CD4-positive, alpha-beta T cell treated with Interleukin-17A for 4 hours (primary cell): ENCODE results near the gene TEX26.

Source experiments
- DNase-seq: peaks from one replicate; pipeline ENCODE4 v3.0.0-alpha.2; 2020; ENCODE audit warnings: mixed read lengths

TEX26 gene

GRCh38 chr13:30932481-30933353 is at the start of gene TEX26:
TSS of gene TEX26 (plus strand) at chr13:30932656. CDS start at chr13:30932716, 60 bp downstream.
- no peak for DNase-seq

DNA sequence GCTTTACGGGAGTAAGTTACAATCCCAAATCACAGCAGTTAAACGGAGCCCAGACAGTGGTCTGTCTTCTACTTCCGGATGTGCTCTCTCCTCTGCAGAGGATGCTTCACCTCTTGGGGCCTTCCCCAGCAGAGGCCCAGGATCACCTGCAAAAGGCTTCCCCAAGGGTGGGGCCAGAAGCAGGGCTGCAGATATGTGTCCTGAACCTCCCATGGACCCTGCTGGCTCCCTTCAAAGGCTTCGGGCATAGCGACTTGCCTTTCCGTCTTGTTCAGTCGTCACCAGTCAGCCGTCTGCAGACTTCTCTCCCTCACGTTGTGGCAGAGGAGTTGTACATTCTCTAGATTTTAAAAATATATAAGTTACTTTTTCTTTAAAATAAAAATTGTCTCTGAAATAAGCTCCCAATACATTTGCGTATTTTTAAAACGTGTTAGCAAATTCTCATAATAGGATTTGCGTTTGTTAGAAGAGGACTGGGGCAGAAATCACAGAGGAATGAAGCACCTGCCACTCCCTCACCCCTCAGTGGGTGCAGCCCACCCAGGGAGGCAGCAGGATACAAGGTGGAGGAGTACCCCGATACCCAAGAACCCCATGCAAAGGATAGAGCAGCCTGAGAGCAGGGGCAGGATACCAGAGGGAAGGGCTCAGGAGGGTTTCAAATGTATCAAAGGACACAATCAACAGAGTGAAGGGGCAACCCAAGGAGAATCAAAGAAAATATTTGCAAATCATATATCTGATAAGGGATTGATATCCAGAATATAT is 49.3 kb upstream of the TEX26 start:
- DNase-seq = no peak

GRCh38 chr13:30884543-30884942 is 47.9 kb upstream of the TEX26 start:
- DNase-seq = no peak

DNA sequence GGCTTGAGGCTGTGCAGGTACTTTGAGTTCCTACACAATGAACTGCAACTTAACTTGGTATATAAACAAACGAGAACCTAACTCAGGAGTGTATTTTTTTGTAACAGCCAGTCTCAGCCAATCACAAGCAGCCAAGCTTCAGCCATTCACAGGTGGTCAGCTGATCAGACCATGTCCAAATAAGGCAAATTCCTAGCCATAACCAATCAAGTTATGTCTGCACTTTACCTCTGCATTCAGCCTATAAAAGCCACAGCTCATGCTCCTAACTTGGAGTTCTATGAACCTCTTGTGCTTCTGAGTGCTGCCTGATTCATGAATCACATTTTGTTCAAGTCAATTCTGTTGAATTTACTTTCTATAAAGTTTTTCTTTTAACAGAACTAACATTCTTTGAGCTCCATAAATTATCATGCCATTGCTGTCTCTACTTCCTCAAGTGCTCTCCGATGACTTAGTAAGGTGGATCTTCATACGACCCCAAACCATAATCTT is 43.2 kb upstream of the TEX26 start:
- no peak for DNase-seq

DNA sequence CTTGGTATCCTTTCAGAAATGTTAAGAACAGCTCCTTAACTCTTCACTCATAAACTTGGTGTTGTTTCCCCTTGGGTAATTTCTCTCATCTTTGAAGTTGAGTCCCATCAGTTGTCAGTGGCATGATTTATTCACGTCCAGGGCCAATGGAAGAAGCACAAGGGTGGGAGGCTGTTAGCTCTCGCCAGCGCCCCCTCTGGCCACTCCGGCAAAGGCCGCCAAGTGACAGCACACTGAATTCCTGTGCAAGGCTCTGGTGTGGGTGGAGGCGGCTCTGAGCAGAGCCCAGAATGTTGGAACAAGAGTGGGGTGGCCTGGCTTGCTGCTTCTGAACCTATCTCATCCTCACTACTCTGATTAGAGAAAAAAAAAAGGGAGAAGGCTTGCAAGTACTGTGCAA is 39.5 kb upstream of the TEX26 start:
- DNase-seq = no peak

GRCh38 chr13:30895773-30896172 is 36.7 kb upstream of the TEX26 start:
- no peak for DNase-seq

DNA sequence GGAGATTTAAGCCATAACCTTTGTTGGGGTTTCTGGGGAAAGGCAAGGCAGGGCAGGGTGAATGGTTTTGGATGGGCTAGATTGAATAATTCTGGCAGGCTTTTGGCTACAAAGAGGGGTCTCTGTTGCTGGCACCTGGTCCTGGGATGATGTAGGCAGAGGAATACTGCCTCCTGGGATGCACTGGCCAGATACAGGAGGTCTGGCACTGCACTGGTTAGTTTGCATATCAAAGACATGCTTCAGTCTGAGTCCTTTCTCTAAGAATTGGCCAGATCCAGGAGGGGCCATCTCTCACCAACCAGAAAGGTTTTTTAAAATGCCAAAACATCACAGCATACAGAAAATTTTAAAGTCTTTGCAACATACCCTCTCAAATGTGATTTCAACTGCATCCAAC is 34.4 kb upstream of the TEX26 start:
- no peak for DNase-seq

- no peak for DNase-seq
Observed at GRCh38 chr13:30898678-30899241, 33.7 kb upstream of the TEX26 start.

- DNase-seq = no peak
Observed at GRCh38 chr13:30900436-30900835, 32.0 kb upstream of the TEX26 start.

GRCh38 chr13:30900952-30901749 is 31.3 kb upstream of the TEX26 start:
- DNase-seq = no peak

- no peak for DNase-seq
Observed at GRCh38 chr13:30904043-30904442, 28.4 kb upstream of the TEX26 start.

- DNase-seq = no peak
Observed at GRCh38 chr13:30905932-30906383, 26.5 kb upstream of the TEX26 start, which contains the start of gene MEDAG. TSS of gene MEDAG (plus strand) at chr13:30906271. CDS start at chr13:30906516, 245 bp downstream.

GRCh38 chr13:30906411-30907051 is 25.9 kb upstream of the TEX26 start:
- no peak for DNase-seq

DNA sequence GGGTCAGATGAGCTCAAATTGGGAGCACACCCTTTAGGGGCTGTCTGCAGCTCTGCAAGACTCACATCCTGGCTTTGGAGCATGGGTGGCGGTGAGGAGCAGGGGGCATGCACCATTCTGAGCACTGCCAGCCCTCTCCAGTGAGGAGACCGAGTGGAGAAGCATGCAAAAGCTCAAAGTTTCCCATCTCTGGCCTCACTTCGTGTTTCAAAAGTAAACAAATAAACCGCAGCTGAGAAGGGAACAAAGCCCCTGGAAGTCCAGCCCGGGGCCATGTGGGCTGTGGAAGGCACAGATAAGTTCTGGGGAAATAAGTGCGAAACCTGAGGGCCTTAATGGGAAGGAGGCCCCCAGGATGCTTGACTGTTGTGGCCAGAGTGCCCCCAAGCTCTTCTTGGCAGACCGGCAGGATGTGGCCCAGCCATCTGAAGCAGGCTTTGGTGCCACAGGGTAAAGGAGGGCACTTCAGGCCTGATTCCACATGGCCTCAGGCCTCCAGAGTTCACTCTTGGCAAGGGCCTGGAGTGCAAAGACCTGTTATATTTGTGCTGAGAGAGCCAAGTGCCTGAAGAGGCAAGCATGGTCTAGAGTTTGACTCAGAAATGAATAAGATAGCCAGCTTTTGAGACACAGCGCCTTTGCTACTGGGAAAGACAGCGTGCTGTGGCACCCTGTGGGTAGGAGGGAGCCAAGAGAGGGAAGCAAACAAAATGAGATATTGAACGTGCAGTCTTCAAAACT is 25.2 kb upstream of the TEX26 start:
- DNase-seq = no peak

DNA sequence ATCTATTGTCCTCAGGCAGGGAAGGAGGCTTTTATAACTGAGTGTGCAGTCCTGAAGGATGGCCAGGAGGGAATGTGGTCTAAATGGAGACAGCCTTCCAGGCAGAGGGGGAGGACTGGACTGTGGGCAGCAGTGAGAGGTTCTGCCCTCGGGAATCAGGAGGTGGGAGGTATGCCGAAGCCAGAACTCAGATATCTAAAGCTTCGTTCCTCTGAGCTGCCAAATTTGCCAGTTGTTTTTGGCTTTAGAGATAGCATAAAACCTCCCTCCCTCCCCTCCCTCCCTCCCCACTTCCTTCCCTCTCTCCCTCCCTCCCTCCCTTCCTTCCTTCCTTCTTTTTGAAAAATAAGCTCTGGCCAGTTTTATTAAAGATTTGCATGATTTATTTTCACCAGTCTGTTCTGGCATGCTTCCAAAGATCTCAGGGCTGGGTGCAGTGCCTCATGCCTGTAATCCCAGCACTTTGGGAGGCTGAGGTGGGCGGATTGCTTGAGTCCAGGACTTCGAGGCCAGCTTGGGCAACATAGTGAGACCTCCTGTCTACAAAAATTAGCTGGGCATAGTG is 24.0 kb upstream of the TEX26 start:
- no peak for DNase-seq

- DNase-seq = no peak
Observed at GRCh38 chr13:30910676-30911075, 21.8 kb upstream of the TEX26 start.

- no peak for DNase-seq
Observed at GRCh38 chr13:30915691-30916541, 16.5 kb upstream of the TEX26 start.

GRCh38 chr13:30916991-30917390 is 15.5 kb upstream of the TEX26 start:
- DNase-seq = no peak

DNA sequence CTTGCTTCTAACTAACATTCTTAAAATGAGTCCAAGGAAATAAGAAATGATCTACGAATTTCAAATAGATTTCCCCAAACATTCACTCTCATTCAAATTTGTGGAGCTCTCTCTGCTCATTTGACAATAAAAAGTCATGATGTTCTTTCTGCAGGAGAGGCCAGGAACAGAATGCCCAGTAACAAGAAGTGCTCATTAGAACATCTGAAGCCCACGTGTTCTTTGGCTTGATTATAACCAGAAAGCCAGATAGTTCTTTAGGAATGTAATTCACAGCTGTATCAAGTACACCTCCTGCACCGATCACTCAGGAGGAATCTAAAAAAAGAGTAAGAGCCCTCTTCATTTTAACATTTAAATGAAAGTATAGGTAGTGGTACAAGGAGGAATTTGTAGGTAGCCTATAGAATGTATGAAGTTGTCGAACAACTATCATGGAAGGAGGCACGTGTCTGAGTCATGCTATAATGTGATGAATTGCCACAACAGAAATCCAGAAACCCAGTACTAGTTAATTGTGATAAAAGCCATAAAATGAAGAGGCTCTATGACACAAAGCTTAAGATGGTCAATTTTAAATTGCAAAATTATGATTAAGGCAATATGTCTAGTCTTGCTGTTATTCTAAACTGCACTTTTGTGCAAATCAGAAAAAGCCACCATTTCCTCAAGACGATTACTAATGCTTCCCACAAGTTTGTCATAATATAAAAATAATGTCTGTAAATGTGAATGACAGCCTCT is 13.6 kb upstream of the TEX26 start:
- DNase-seq = no peak
